ENCODE measurements around the gene RAPGEF5.

- TF ChIP-seq FOXP2 (optimal IDR thresholded peaks at IDR 0.05; ENCODE audit: control extremely low read depth, extremely low read length, insufficient read depth) (no peak), POLR2AphosphoS5 (IDR thresholded peaks at IDR 0.05; ENCODE audit: borderline replicate concordance, low read depth, low read length) (no peak), EZH2 (IDR thresholded peaks at IDR 0.05) (no peak)
Observed at GRCh38 chr7:22288202-22288601, 68.8 kb downstream of the RAPGEF5 start.
